Parathyroid adenoma (tissue), 2 donors: Measurements from ENCODE around the gene ZC3HAV1L.

Source experiments
- H2AFZ ChIP-seq: fragments of 300-600 bp; sonication (generic); one replicate; pipeline ENCODE4 v1.7.0; 2017; ENCODE audit warnings: antibody characterized with exemption, mild to moderate bottlenecking
- H3K27ac ChIP-seq: fragments of 300-600 bp; sonication (generic); one replicate; pipeline ENCODE4 v1.7.0; 2017
- H3K27me3 ChIP-seq: fragments of 300-600 bp; sonication (generic); one replicate; pipeline ENCODE4 v1.7.0; 2017; ENCODE audit warnings: low read length; ENCODE audit not compliant: control insufficient read depth, insufficient read depth
- H3K36me3 ChIP-seq: fragments of 300-600 bp; sonication (generic); one replicate; pipeline ENCODE4 v1.7.0; 2017; ENCODE audit warnings: low read length; ENCODE audit not compliant: control insufficient read depth, insufficient read depth
- H3K4me1 ChIP-seq: fragments of 300-600 bp; sonication (generic); one replicate; pipeline ENCODE4 v1.7.0; 2017; ENCODE audit warnings: control low read depth
- H3K4me2 ChIP-seq: fragments of 300-600 bp; sonication (generic); one replicate; pipeline ENCODE4 v1.7.0; 2017; ENCODE audit warnings: low read length
- H3K4me3 ChIP-seq: fragments of 300-600 bp; sonication (generic); one replicate; pipeline ENCODE4 v1.7.0; 2017; ENCODE audit warnings: low read depth, low read length
- H3K79me2 ChIP-seq: fragments of 300-600 bp; sonication (generic); one replicate; pipeline ENCODE4 v1.7.0; 2017; ENCODE audit warnings: control low read depth
- H3K9ac ChIP-seq: fragments of 300-600 bp; sonication (generic); one replicate; pipeline ENCODE4 v1.7.0; 2017; ENCODE audit warnings: mild to moderate bottlenecking
- H3K9me3 ChIP-seq: fragments of 300-600 bp; sonication (generic); one replicate; pipeline ENCODE4 v1.7.0; 2017; ENCODE audit warnings: low read length; ENCODE audit not compliant: control insufficient read depth
- CTCF ChIP-seq: fragments of 300-600 bp; sonication (generic); IDR thresholded peaks from one replicate; pipeline ENCODE4 v1.7.0; 2017; ENCODE audit warnings: antibody characterized with exemption, mild to moderate bottlenecking
- donor health status: primary hyperparathyroidism.

ZC3HAV1L gene

GRCh38 chr7:138981332-138982203 lies 54.3 kb downstream of the ZC3HAV1L start, which contains the start of gene KIAA1549:
Gene KIAA1549 (minus strand): TSS chr7:138981389. CDS start chr7:138981269, 120 bp downstream.
- TF ChIP-seq CTCF: no peak
- Histone ChIP-seq H3K4me1 (peaks cover 9% of the 10 kb centered on the region), H3K79me2 (peaks cover 25% of the 10 kb centered on the region), H3K9ac (no peak within 1 kb of the TSS), H2AFZ (peak within 1 kb of the TSS; percentile 99), H3K36me3 (no peaks in the 10 kb centered on the region), H3K4me3 (peak within 1 kb of the TSS; percentile 70), H3K9me3 (no peaks in the 10 kb centered on the region), H3K27ac (peak within 1 kb of the TSS; percentile 65), H3K27me3 (no peaks in the 10 kb centered on the region), H3K4me2 (peak within 1 kb of the TSS; percentile 91)

GRCh38 chr7:138980563-138981291 lies 55.1 kb downstream of the ZC3HAV1L start:
- no peak overlapping the region for H3K9ac ChIP-seq
- no peaks in the 10 kb centered on the region for H3K9me3 ChIP-seq
- H3K27me3 ChIP-seq: no peaks in the 10 kb centered on the region
- H3K79me2 ChIP-seq: peaks cover 32% of the 10 kb centered on the region
- no peaks in the 10 kb centered on the region for H3K36me3 ChIP-seq
- H3K4me1 ChIP-seq: peaks cover 9% of the 10 kb centered on the region
- peak overlapping the region; percentile 68 for H2AFZ ChIP-seq
- no peak overlapping the region for H3K27ac ChIP-seq
- peak overlapping the region; percentile 70 for H3K4me3 ChIP-seq
- no peak for TF ChIP-seq CTCF
- peak overlapping the region; percentile 90 for H3K4me2 ChIP-seq

GRCh38 chr7:138979988-138980562 lies 55.8 kb downstream of the ZC3HAV1L start:
- H3K4me3 ChIP-seq: peak overlapping the region; percentile 70
- H3K27me3 ChIP-seq: no peaks in the 10 kb centered on the region
- peaks cover 37% of the 10 kb centered on the region for H3K79me2 ChIP-seq
- H3K9ac ChIP-seq: no peak overlapping the region
- peak overlapping the region; percentile 68 for H2AFZ ChIP-seq
- H3K9me3 ChIP-seq: no peaks in the 10 kb centered on the region
- H3K4me2 ChIP-seq: peak overlapping the region; percentile 90
- H3K4me1 ChIP-seq: peaks cover 9% of the 10 kb centered on the region
- no peak overlapping the region for H3K27ac ChIP-seq
- H3K36me3 ChIP-seq: no peaks in the 10 kb centered on the region
- TF ChIP-seq CTCF: no peak

GRCh38 chr7:138979226-138979979 lies 56.4 kb downstream of the ZC3HAV1L start:
- no peak overlapping the region for H3K27ac ChIP-seq
- no peak overlapping the region for H3K4me3 ChIP-seq

More at GRCh38 chr7:138979226-138979979, 56.4 kb downstream of the ZC3HAV1L start:
- no peak overlapping the region for H3K4me2 ChIP-seq
- H3K9me3 ChIP-seq: no peaks in the 10 kb centered on the region
- no peak overlapping the region for H3K9ac ChIP-seq
- no peaks in the 10 kb centered on the region for H3K36me3 ChIP-seq
- H3K79me2 ChIP-seq: peaks cover 44% of the 10 kb centered on the region
- no peaks in the 10 kb centered on the region for H3K27me3 ChIP-seq
- peaks cover 9% of the 10 kb centered on the region for H3K4me1 ChIP-seq
- no peak for TF ChIP-seq CTCF
- H2AFZ ChIP-seq: peak overlapping the region; percentile 68
